Bronchial epithelial cell (primary cell): ENCODE data around the gene GPR65. TPM values are rescaled to one million over a fixed set of nuclear protein-coding genes. Genes with fewer than 3 reads are reported as not detected.
A peak's percentile ranks its signal among the peaks of the same experiment; 100 is the strongest.
"Not testable (repeated sequence)": the region's sequence is repeated elsewhere in the genome, so short reads cannot be mapped to it uniquely, and the experiment has no call there.

Experiments used
- DNase-seq: peaks from one replicate; pipeline ENCODE4 v3.0.0-alpha.2; 2010; ENCODE audit warnings: low read depth
- FAIRE-seq: peaks from 2 replicates; lab custom pipeline; 2011; peaks lifted over from hg19 to GRCh38; lab: Jason Lieb, UNC
- H3K27me3 ChIP-seq: 2 replicates; pipeline ENCODE4 v1.5.1; 2011; ENCODE audit warnings: low read length; ENCODE audit not compliant: control insufficient read depth, insufficient read depth
- H3K36me3 ChIP-seq: 2 replicates; pipeline ENCODE4 v1.5.1; 2011; ENCODE audit warnings: low read length; ENCODE audit not compliant: control insufficient read depth, insufficient read depth
- H3K4me3 ChIP-seq: 2 replicates; pipeline ENCODE4 v1.5.1; 2011; ENCODE audit warnings: mild to moderate bottlenecking, low read depth, low read length, control low read depth
- CTCF ChIP-seq: IDR thresholded peaks from 2 replicates; pipeline ENCODE4 v1.5.1; 2011; ENCODE audit warnings: mild to moderate bottlenecking, moderate library complexity, low read length, control low read depth, inconsistent platforms; ENCODE audit not compliant: insufficient read depth, severe bottlenecking
- total RNA-seq: library from RNA; depleted of rRNA; stranded (reverse); fragments of >200 nt; gene quantifications from 2 replicates; pipeline ENCODE4 v1.2.1, GENCODE V29; 2014

Gene GPR65
- total RNA-seq, 1 donor from 2014 or later, result under 0.01 TPM

GRCh38 chr14:88012495-88012894, 7.6 kb downstream of the GPR65 start:
- no peak for TF ChIP-seq CTCF
- Histone ChIP-seq H3K36me3 (no peaks in the 10 kb centered on the region), H3K27me3 (no peaks in the 10 kb centered on the region), H3K4me3 (no peak overlapping the region)
- DNase-seq (no peak), FAIRE-seq (no peak)

- H3K36me3 ChIP-seq, result no peaks in the 10 kb centered on the region
- TF ChIP-seq CTCF, result peak; percentile 92
- no peaks in the 10 kb centered on the region for H3K27me3 ChIP-seq
- DNase-seq (peak; percentile 52), FAIRE-seq (no peak)
- H3K4me3 ChIP-seq, result no peak overlapping the region
Measured at GRCh38 chr14:88013750-88014349, 8.9 kb downstream of the GPR65 start.

- Histone ChIP-seq H3K27me3 (no peaks in the 10 kb centered on the region), H3K4me3 (no peak overlapping the region), H3K36me3 (no peaks in the 10 kb centered on the region)
- DNase-seq (no peak), FAIRE-seq (no peak)
- no peak for TF ChIP-seq CTCF
Measured at GRCh38 chr14:88016768-88017167, 11.8 kb downstream of the GPR65 start.

- DNase-seq (no peak), FAIRE-seq (no peak)
- Histone ChIP-seq H3K27me3 (no peaks in the 10 kb centered on the region), H3K4me3 (no peak overlapping the region), H3K36me3 (no peaks in the 10 kb centered on the region)
- TF ChIP-seq CTCF, result no peak
Measured at GRCh38 chr14:88017535-88017934, 12.6 kb downstream of the GPR65 start.

- TF ChIP-seq CTCF, result no peak
- no peaks in the 10 kb centered on the region for H3K36me3 ChIP-seq
- H3K4me3 ChIP-seq, result no peak overlapping the region
- no peak for FAIRE-seq
- DNase-seq, result no peak
- H3K27me3 ChIP-seq, result no peaks in the 10 kb centered on the region
Measured at GRCh38 chr14:88023658-88024187, 18.8 kb downstream of the GPR65 start.

GRCh38 chr14:88024252-88025086, 19.5 kb downstream of the GPR65 start:
- not testable (repeated sequence) for H3K36me3 ChIP-seq, FAIRE-seq, H3K27me3 ChIP-seq, DNase-seq, H3K4me3 ChIP-seq
